ENCODE measurements around the gene SRRD.
A peak's percentile ranks its signal among the peaks of the same experiment; 100 is the strongest.
"Not testable (repeated sequence)": the region's sequence is repeated elsewhere in the genome, so short reads cannot be mapped to it uniquely, and the experiment has no call there.

SRRD gene, protein sequence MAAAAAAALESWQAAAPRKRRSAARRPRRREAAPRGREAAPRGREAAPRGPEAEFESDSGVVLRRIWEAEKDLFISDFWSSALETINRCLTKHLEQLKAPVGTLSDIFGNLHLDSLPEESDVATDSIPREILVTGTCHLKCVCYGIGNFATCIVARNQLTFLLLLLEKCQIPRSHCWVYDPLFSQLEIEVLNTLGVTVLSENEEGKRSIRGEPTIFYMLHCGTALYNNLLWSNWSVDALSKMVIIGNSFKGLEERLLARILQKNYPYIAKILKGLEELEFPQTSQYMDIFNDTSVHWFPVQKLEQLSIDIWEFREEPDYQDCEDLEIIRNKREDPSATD

DNA sequence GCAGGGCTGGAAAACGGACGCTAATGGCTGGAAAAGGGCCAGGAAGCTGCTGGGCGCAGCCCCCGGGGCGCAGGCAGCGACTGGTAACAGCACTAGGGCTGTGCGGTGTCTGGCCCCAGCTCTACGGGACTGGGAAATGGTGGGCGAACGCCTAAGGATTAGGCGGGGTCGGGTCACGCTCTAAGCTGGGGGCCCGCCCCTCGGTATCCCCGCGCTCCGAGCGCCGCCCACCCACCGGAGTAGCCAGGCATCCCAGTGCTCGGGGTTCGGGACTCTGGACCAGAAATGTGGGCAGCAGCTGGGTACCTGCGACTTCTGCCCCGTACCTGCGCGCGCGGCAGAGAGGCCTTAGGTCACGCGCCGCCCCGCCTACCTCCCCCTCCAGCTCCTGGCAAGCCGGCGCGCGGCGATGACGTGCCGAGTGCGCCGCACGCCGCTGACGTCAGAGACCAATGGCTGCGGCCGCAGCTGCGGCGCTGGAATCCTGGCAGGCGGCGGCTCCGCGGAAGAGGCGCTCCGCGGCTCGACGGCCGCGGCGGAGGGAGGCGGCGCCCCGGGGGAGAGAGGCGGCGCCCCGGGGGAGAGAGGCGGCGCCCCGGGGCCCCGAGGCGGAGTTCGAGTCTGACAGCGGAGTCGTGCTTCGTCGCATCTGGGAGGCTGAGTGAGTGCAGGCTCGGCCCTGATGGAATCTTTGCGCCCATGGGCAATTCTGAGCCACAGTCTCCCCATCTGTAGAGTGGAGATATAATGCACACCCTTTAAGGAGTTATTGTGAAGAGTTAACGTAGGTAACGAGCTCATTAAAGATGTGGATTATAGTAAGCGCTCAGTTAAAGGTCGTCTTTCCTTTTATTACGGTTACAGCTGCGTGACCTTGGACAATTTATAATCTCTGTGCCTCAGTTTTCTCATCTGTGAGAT lies at the start of gene SRRD, which contains the start of gene HPS4:
Gene SRRD (plus strand): TSS at position 439 of the 921 bp plus-strand sequence. CDS start 14 bp downstream, at position 453.
Gene HPS4 (minus strand): TSS at position 345 of the 921 bp plus-strand sequence. CDS start 2,021 bp downstream, outside the sequence.
- peak; percentile 81 to 91 for DNase-seq (ENCODE audit: low spot score in 2 of 2)
- in situ Hi-C loops (cut with MboI; ENCODE audit: low sequenced_read_pairs), result no loop called here
- H3K4me1 ChIP-seq, result peaks cover 48% of the 10 kb centered on the region

DNA sequence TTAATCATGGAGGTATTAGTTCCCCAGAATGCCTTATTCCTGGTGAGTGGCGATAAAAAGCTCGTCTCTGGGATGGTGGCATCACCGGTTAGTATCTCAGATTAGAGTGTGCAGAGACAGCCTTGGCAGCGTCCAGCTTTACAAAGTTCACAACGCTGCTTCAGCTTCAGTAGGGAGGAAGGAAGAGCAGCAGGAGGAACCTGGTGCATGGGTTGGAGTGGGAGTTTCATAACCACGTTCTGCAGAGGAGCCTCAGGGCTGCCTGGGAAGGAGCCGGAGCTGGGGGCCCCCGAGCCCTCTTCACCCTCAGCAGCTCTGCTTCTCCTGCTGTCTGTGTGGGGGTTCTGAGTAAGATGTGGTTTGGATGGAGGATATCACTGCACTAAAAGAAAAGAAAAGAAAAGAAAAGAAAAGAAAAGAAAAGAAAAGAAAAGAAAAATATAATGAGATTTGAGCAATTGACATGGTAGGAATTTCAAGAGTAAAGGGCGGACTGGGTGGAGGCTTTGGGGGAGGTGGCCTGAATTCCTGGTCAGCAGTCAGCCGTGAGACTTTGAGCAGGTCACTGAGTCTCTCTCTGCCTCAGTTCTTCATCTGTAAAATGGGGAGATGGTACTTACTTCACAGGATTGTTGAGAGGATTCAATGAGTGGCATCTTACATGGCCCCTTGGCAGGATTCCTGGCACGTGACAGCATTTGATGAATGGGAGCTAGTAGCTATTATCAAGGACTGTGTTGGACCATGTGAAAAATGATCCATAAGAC lies 48.2 kb upstream of the SRRD start:
- H3K27me3 ChIP-seq (ENCODE audit: low read depth), result no peaks in the 10 kb centered on the region
- no peaks in the 10 kb centered on the region for H3K36me3 ChIP-seq (replicated peaks)
- no peaks in the 10 kb centered on the region for H3K9me3 ChIP-seq
- no peak overlapping the region for H3K4me3 ChIP-seq
- H3K4me1 ChIP-seq, result peaks cover 5% of the 10 kb centered on the region
- in situ Hi-C loops (cut with MboI; ENCODE audit: low sequenced_read_pairs), result no loop called here
- DNase-seq (ENCODE audit: low spot score in 2 of 2), result no peak

More for the DNA sequence above, at the start of gene SRRD, which contains the start of gene HPS4:
- Histone ChIP-seq H3K36me3 (replicated peaks) (peaks cover 37% of the 10 kb centered on the region), H3K4me3 (peak within 1 kb of the TSS; percentile 98), H3K9me3 (no peaks in the 10 kb centered on the region), H3K27me3 (ENCODE audit: low read depth) (no peaks in the 10 kb centered on the region)

DNA sequence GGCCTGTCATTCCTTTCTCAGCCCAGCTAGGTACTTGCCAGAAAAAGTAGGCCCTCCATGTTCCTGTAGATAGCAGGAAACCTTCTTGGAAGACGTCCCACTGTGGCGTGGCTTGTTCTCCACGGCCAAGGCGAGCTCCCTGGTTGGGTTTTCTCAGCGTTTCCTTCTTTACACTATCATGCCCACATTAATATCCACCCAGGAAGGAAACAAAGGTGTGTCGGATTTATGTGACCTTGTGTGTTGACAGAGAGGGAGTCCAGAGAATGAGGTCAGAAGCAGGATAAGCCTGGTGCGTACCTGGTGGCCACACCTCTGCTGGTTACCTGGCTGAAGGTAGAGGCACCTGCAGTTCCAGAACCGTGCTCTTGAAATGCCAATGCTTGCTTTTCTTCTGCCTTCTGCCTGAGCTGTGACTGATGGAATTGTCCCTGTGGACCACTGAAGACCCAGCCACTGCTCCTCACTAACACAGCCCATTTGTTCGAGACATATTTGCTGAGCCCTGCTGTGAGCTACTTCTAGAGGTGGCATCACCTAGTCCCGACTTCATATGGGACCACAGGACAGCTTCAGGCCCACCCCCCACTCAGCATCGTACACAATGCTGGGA lies 46.7 kb upstream of the SRRD start:
- Histone ChIP-seq H3K9me3 (no peaks in the 10 kb centered on the region), H3K4me1 (peaks cover 5% of the 10 kb centered on the region), H3K27me3 (ENCODE audit: low read depth) (no peaks in the 10 kb centered on the region), H3K36me3 (replicated peaks) (no peaks in the 10 kb centered on the region), H3K4me3 (no peak overlapping the region)
- in situ Hi-C loops (cut with MboI; ENCODE audit: low sequenced_read_pairs), result no loop called here
- DNase-seq (ENCODE audit: low spot score in 2 of 2), result no peak

DNA sequence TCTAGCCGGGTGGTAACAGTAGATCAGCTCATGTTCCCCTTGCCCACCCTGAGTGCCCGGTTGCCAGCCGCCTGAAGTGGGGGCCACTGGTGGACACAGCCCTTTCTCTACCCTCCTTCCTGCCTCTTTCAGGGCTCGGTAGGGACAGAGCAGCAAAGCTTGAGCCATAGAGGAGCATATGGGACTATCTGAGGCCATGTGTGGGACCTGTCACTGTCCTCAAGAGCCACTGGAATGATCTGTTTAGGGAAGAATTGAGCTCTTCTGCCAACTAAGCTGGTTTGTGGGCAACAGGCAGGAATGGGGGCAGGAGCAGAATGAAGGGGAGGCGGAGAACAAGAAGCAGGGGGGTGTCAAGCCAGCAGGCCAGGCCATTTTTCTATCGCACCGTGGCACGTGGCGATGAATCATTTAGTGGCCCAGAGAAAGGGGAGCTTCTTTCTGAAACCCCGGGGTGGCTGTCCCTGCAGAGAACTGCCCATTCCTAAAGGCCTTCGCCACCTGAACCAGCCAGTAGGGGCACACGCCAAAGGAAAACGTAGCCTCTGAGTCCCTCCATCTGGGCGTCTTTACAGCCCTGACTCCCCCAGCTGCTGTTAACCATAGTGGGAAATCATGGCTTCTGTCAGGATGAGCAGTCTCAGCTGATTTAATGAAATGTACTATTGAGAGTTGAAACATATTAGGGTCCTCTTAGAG lies 45.8 kb upstream of the SRRD start:
- DNase-seq (ENCODE audit: low spot score in 2 of 2), result no peak
- Histone ChIP-seq H3K9me3 (no peaks in the 10 kb centered on the region), H3K27me3 (ENCODE audit: low read depth) (no peaks in the 10 kb centered on the region), H3K4me1 (peaks cover 5% of the 10 kb centered on the region), H3K36me3 (replicated peaks) (no peaks in the 10 kb centered on the region), H3K4me3 (no peak overlapping the region)
- in situ Hi-C loops (cut with MboI; ENCODE audit: low sequenced_read_pairs), result no loop called here

DNA sequence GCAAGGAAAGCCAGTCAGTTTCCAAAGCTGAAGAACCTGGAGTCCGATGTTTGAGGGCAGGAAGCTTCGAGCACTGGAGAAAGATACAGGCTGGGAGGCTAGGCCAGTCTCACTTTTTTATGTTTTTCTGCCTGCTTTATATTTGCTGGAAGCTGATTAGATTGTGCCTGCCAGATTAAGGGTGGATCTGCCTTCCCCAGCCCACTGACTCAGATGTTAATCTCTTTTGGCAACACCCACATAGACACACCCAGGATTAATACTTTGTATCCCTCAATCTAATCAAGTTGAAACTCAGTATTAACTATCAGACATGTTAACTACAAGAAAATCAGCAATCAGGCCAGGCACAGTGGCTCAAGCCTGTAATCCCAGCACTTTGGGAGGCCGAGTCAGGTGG lies 44.9 kb upstream of the SRRD start:
- H3K4me1 ChIP-seq; H3K4me3 ChIP-seq; H3K36me3 ChIP-seq (replicated peaks); in situ Hi-C loops (cut with MboI; ENCODE audit: low sequenced_read_pairs); DNase-seq (ENCODE audit: low spot score in 2 of 2); H3K27me3 ChIP-seq (ENCODE audit: low read depth); H3K9me3 ChIP-seq: not testable (repeated sequence)

DNA sequence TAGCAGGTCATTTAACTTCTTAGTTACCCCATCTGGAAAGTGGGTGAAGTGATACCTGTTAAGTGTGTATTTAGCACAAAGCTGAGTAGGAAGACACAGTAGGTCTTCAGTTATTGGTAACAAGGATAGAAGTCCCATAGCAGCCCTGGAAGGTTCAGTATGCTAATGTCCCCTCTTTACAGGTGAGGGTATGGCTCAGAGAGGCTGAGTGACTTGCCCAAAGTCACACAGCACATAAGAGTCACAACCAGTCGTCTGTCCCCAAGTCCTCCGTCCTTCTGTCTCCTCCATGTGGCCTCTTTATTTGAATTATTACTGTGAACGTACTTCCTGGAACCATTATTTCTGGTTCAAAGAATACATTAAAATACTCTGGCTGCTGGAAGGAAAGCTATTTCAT lies 44.1 kb upstream of the SRRD start:
- H3K4me3 ChIP-seq, result no peak overlapping the region
- DNase-seq (ENCODE audit: low spot score in 2 of 2), result no peak
- in situ Hi-C loops (cut with MboI; ENCODE audit: low sequenced_read_pairs), result no loop called here
- H3K4me1 ChIP-seq, result peaks cover 5% of the 10 kb centered on the region
- no peaks in the 10 kb centered on the region for H3K9me3 ChIP-seq
- no peaks in the 10 kb centered on the region for H3K36me3 ChIP-seq (replicated peaks)
- H3K27me3 ChIP-seq (ENCODE audit: low read depth), result no peaks in the 10 kb centered on the region

DNA sequence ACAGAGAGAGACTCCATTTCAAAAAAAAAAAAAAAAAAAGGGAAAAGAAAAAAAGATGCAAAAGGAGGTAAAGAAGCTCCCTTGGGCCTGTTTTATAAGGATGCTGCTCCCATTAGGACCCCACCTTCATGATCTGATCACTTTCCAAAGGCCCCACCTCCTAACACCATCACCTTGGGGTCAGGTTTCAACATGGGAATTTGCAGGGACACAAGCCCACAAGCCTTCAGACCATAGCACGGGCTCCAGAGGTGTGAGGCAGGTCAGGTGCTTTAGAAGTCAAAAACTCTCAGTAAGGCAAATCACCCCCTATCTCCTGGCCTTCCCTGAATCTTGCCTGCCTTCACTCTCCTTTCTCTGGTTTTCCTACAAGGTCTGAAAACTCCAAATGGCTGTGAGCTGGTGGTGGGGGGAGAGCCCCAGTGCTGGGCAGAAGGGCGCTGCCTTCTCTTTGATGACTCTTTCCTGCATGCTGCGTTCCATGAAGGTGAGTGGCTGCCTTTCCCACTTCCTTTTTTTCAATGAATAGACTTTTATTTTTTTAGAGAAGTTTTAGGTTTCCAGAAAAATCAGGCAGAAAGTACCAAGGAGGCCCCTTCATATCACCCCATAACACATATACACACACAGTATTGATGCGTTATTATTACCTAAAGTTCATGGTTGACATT lies 41.5 kb upstream of the SRRD start:
- H3K36me3 ChIP-seq (replicated peaks), result no peaks in the 10 kb centered on the region
- no peak for DNase-seq (ENCODE audit: low spot score in 2 of 2)
- H3K4me1 ChIP-seq, result peaks cover 5% of the 10 kb centered on the region
- H3K9me3 ChIP-seq, result no peaks in the 10 kb centered on the region
- no peaks in the 10 kb centered on the region for H3K27me3 ChIP-seq (ENCODE audit: low read depth)
- no peak overlapping the region for H3K4me3 ChIP-seq
- in situ Hi-C loops (cut with MboI; ENCODE audit: low sequenced_read_pairs), result no loop called here

DNA sequence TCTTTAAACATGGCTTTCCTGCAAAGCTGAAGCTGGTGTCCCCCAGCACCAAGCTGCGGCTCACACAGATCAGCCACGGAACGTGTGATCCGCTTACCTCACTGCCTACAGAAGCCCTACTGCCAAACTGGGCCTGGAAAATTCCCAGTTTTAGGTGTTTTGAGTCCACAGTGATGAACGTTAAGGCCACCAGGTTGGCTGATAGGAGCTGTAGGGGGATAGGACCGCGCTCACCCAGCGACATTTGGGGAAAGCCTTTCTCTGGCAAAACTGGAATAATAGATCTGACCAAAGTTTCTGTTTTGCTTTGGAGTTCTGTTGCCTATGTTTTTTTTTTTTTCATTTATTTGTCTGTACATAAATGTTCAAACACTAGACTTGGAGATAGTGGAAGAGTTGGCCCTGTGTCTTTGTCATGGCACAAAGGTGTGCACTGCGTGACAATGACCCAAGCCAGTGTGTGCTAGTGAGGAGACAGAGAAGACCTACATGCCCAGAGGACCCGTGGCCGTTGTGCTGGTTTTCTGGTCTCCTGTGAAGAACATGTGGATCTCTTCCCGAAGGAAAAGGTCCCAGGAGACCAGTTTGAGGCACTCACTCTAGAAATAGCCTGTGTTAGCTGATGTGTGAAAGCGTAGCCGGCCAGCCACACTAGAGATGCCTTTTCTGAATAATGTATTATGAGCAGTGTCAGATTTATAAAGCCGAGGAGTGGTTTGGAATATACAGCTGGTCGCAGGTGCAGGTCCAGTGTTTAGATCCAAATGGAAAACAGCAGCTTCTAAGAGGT lies 39.6 kb upstream of the SRRD start:
- Histone ChIP-seq H3K36me3 (replicated peaks) (no peaks in the 10 kb centered on the region), H3K27me3 (ENCODE audit: low read depth) (no peaks in the 10 kb centered on the region), H3K9me3 (no peaks in the 10 kb centered on the region), H3K4me1 (no peaks in the 10 kb centered on the region), H3K4me3 (no peak overlapping the region)
- in situ Hi-C loops (cut with MboI; ENCODE audit: low sequenced_read_pairs), result no loop called here
- DNase-seq (ENCODE audit: low spot score in 2 of 2), result no peak

DNA sequence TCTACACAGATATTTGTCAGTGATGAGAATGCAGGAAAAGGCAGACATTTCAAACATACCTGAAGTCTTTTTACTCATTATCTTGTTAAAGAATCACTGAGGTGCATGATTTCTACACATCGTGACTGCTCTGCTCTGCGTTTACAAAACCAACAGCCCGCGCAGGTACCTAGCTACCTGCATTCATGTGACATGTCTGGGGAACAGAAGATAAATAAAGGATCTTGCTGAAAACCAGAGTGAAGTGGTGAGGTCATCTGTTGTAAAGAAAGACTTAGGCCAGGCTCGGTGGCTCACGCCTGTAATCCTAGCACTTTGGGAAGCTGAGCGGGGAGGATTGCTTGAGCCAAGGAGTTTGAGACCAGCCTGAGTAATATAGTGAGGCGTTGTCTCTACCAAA lies 38.9 kb upstream of the SRRD start:
- Histone ChIP-seq H3K4me1 (no peaks in the 10 kb centered on the region), H3K36me3 (replicated peaks) (no peaks in the 10 kb centered on the region), H3K9me3 (no peaks in the 10 kb centered on the region), H3K27me3 (ENCODE audit: low read depth) (no peaks in the 10 kb centered on the region), H3K4me3 (no peak overlapping the region)
- no peak for DNase-seq (ENCODE audit: low spot score in 2 of 2)
- in situ Hi-C loops (cut with MboI; ENCODE audit: low sequenced_read_pairs), result no loop called here

DNA sequence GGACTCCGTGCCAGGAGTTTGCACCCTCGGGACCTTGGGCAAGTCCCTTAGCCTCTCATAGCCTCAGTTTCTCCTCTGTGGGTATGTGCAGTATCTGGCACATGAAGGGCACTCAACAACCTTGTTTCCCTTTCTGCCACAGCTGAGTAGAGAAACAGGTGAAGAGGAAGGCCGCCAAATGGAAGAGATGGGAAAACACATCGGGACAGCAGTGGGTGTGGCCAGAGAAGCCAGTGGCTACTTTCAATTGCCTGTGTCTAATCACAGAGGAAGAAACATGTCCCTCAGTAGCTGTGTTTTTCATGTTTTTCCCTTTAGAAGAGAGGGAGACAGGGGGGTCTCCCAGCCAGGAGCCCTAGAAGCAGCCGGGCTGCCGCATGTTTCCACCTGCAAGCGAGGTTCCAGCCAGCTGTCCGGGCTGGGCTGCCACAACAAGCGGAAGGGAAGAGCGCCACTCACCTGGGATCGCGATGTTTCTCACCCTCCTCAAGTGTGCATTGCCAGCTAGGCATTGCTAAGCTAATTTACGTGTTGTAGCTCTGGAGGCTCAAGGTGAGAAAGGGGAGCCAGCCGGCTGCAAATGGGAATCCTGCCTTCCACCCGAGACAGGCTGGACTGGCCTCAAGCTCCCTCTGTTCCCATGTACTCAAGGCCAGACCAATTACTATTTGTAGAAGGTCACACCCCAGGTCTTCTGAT lies 38.0 kb upstream of the SRRD start:
- Histone ChIP-seq H3K4me1 (no peaks in the 10 kb centered on the region), H3K9me3 (no peaks in the 10 kb centered on the region), H3K27me3 (ENCODE audit: low read depth) (no peaks in the 10 kb centered on the region), H3K4me3 (no peak overlapping the region), H3K36me3 (replicated peaks) (no peaks in the 10 kb centered on the region; the same call in 1 of the 2 replicates)
- in situ Hi-C loops (cut with MboI; ENCODE audit: low sequenced_read_pairs), result no loop called here
- DNase-seq (ENCODE audit: low spot score in 2 of 2), result no peak

DNA sequence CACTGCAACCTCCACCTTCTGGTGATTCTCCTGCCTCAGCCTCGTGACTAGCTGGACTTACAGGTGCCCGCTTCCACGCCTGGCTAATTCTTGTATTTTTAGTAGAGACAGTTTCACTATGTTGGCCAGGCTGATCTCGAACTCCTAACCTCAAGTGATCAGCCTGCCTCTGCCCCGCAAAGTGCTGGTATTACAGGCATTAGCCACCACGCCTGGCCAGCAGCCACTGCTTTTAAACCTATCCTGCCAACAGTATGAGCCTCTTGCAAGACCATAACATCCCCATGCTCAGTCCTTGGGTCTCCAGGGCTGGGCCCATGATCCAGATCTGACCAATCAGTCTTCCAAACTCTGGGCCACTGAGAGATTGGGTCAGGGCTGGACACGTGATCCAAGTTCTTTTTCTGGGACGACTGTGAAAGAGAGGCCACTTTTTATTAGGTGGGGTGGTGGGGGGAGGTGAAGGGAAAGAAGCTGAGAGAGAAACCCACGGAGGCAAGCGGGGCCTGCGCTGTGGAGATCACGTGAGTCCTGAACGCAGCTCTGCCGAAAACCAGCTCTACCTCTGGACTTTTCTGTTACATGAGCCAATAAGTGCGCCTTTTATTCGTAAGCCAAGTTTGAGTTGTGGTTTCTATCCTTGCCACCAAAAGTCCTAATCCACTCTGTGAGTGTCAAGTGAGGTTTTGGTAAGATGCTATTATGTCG lies 36.7 kb upstream of the SRRD start:
- H3K9me3 ChIP-seq, result no peaks in the 10 kb centered on the region
- in situ Hi-C loops (cut with MboI; ENCODE audit: low sequenced_read_pairs), result no loop called here
- DNase-seq (ENCODE audit: low spot score in 2 of 2), result no peak
- H3K27me3 ChIP-seq (ENCODE audit: low read depth), result no peaks in the 10 kb centered on the region
- no peak overlapping the region for H3K4me3 ChIP-seq
- H3K4me1 ChIP-seq, result no peaks in the 10 kb centered on the region
- H3K36me3 ChIP-seq (replicated peaks), result peaks cover 5% of the 10 kb centered on the region; the same call in 1 of the 2 replicates
